HCT116 (cell line): Measurements from ENCODE around the gene MEF2D. TPM values are rescaled to one million over a fixed set of nuclear protein-coding genes. Genes with fewer than 3 reads are reported as not detected.

Experiments used
- ATAC-seq: fragments of 200-7000 bp; cut with Tn5 transposase; 2 replicates; pipeline ENCODE4 v1.9.1; 2020; ENCODE audit warnings: mild to moderate bottlenecking, moderate library complexity
- BruUV-seq: library from RNA; stranded (reverse); fragments of 400-500 nt; replicated peaks from 2 replicates; lab custom pipeline; 2021; lab: Mats Ljungman, UMichigan
- CTCF ChIA-PET: fragments of 300-600 bp; sonication (Branson Sonifier 250); formaldehyde crosslinking; loops from one replicate; lab custom pipeline; 2021; ENCODE audit warnings: antibody characterized with exemption; lab: Charles Lee
- POLR2A ChIA-PET: fragments of 300-600, 350-600 bp; sonication (Branson Sonifier 250); formaldehyde crosslinking; loops from one replicate; lab custom pipeline; 2021; ENCODE audit warnings: antibody characterized with exemption; lab: Charles Lee
- RAD21 ChIA-PET, 2 experiments: fragments of 300-600 bp; sonication (Branson Sonifier 250); formaldehyde crosslinking; loops; one replicate each; lab custom pipeline; 2023; ENCODE audit warnings: low total read pairs in 2 of 2; ENCODE audit not compliant: uncharacterized antibody in 2 of 2, unreplicated experiment in 2 of 2, low non-redundant PET in 1 of 2; lab: Charles Lee
- DNase-seq: peaks from one replicate; pipeline ENCODE4 v3.0.0-alpha.2; 2010; ENCODE audit warnings: low read depth, low spot score
- H2AFZ ChIP-seq: fragments of 200-600 bp; shearing (Covaris generic), sonication (generic); 2 replicates; pipeline ENCODE4 v1.6.1; 2017; ENCODE audit warnings: low read depth, mixed run types, mixed read lengths, antibody characterized with exemption, low read length; ENCODE audit not compliant: poor library complexity, severe bottlenecking
- H3K27ac ChIP-seq: 2 replicates; pipeline ENCODE4 v1.5.1; 2012; ENCODE audit warnings: low read depth, low read length
- H3K27me3 ChIP-seq: fragments of 200-600 bp; sonication (generic); 2 replicates; pipeline ENCODE4 v1.6.1; 2016; ENCODE audit warnings: mixed run types, low read length, mixed read lengths; ENCODE audit not compliant: insufficient read depth
- H3K36me3 ChIP-seq, 2 experiments: fragments of 200-500 bp in 1 of 2; fragments of 200-600 bp in 1 of 2; sonication (Bioruptor generic) in 1 of 2; sonication (generic) in 1 of 2; 2 replicates each; pipeline versions ENCODE4 v1.5.1 to v1.6.1; 2014 to 2016; ENCODE audit warnings: low read length in 2 of 2, inconsistent platforms in 1 of 2, mixed read lengths in 1 of 2, mixed run types in 1 of 2; ENCODE audit not compliant: insufficient read depth in 2 of 2, control insufficient read depth in 1 of 2
- H3K4me1 ChIP-seq, 2 experiments: fragments of 200-600 bp in 1 of 2; sonication (generic) in 1 of 2; 2 replicates each; pipeline versions ENCODE4 v1.5.1 to v1.6.1; 2012 to 2017; ENCODE audit warnings: low read length in 2 of 2, inconsistent platforms in 1 of 2, mild to moderate bottlenecking in 1 of 2, mixed read lengths in 1 of 2, mixed run types in 1 of 2, moderate library complexity in 1 of 2; ENCODE audit not compliant: insufficient read depth in 2 of 2, control insufficient read depth in 1 of 2
- H3K4me2 ChIP-seq: fragments of 200-600 bp; sonication (generic); 2 replicates; pipeline ENCODE4 v1.6.1; 2017; ENCODE audit warnings: mixed run types, low read length, mixed read lengths
- H3K4me3 ChIP-seq, 2 experiments: fragments of 200-600 bp in 1 of 2; sonication (generic) in 1 of 2; replicated peaks in 1 of 2; 2 replicates each; pipeline ENCODE4 v1.5.1; 2011 to 2016; ENCODE audit warnings: low read length in 2 of 2, control low read depth in 1 of 2, low read depth in 1 of 2, mild to moderate bottlenecking in 1 of 2, mixed read lengths in 1 of 2, mixed run types in 1 of 2
- H3K79me2 ChIP-seq: fragments of 200-600 bp; sonication (generic); 2 replicates; pipeline ENCODE4 v1.6.1; 2017; ENCODE audit warnings: mild to moderate bottlenecking, mixed run types, low read length, moderate library complexity, mixed read lengths; ENCODE audit not compliant: insufficient read depth
- H3K9ac ChIP-seq: fragments of 200-600 bp; sonication (generic); 2 replicates; pipeline ENCODE4 v1.6.1; 2016; ENCODE audit warnings: low read length, mixed read lengths
- H3K9me2 ChIP-seq: fragments of 200-600 bp; sonication (generic), shearing (Covaris generic); 2 replicates; pipeline ENCODE4 v1.6.1; 2017; ENCODE audit warnings: mixed run types, mild to moderate bottlenecking, moderate library complexity; ENCODE audit not compliant: insufficient read depth
- H3K9me3 ChIP-seq, 2 experiments: fragments of 200-500 bp in 1 of 2; fragments of 200-600 bp in 1 of 2; sonication (Bioruptor generic) in 1 of 2; sonication (generic) in 1 of 2; 2 replicates each; pipeline ENCODE4 v1.6.1; 2014 to 2017; ENCODE audit warnings: low read length in 2 of 2, mixed read lengths in 2 of 2, inconsistent platforms in 1 of 2, low read depth in 1 of 2, mild to moderate bottlenecking in 1 of 2, mixed run types in 1 of 2, moderate library complexity in 1 of 2; ENCODE audit not compliant: control insufficient read depth in 1 of 2, insufficient read depth in 1 of 2
- H4K20me1 ChIP-seq: fragments of 200-600 bp; sonication (generic), shearing (Covaris generic); 2 replicates; pipeline ENCODE4 v1.6.1; 2017; ENCODE audit warnings: mixed run types, mild to moderate bottlenecking, moderate library complexity; ENCODE audit not compliant: insufficient read depth
- CBX3 ChIP-seq: IDR thresholded peaks from 2 replicates; pipeline ENCODE4 v1.6.1; 2012; ENCODE audit warnings: low read depth
- EGR1 ChIP-seq: IDR thresholded peaks from 2 replicates; pipeline ENCODE4 v1.6.1; 2012; ENCODE audit warnings: low read depth
- ELF1 ChIP-seq: IDR thresholded peaks from 2 replicates; pipeline ENCODE4 v1.6.1; 2012; ENCODE audit warnings: low read depth, borderline replicate concordance
- POLR2A ChIP-seq: IDR thresholded peaks from 2 replicates; pipeline ENCODE4 v1.7.0; 2011; ENCODE audit warnings: borderline replicate concordance; ENCODE audit not compliant: insufficient read depth, insufficient read length; ENCODE audit errors: extremely low read depth
- POLR2AphosphoS5 ChIP-seq: IDR thresholded peaks from 2 replicates; pipeline ENCODE4 v1.6.1; 2011; ENCODE audit warnings: mild to moderate bottlenecking, low read depth, low read length, moderate library complexity
- RAD21 ChIP-seq: IDR thresholded peaks from 2 replicates; pipeline ENCODE4 v1.6.1; 2012; ENCODE audit warnings: low read depth, mild to moderate bottlenecking
- SIN3A ChIP-seq: IDR thresholded peaks from 2 replicates; pipeline ENCODE4 v1.6.1; 2012; ENCODE audit warnings: low read depth
- SP1 ChIP-seq: IDR thresholded peaks from 2 replicates; pipeline ENCODE4 v1.6.1; 2012; ENCODE audit warnings: low read depth
- TCF7L2 ChIP-seq: IDR thresholded peaks from 2 replicates; pipeline ENCODE4 v1.7.0; 2011; ENCODE audit warnings: borderline replicate concordance, inconsistent platforms; ENCODE audit not compliant: insufficient read depth, insufficient read length; ENCODE audit errors: extremely low read depth
- YY1 ChIP-seq: IDR thresholded peaks from 2 replicates; pipeline ENCODE4 v1.6.1; 2011; ENCODE audit warnings: low read length, low read depth, moderate library complexity, mild to moderate bottlenecking; ENCODE audit not compliant: insufficient replicate concordance; ENCODE audit errors: extremely low read depth
- intact Hi-C: fragments of 100-400 bp; cut with micrococcal nuclease; formaldehyde crosslinking; loops from 2 replicates; pipeline ENCODE4 v1.10.0; 2022
- total RNA-seq: library from RNA; stranded (reverse); gene quantifications from one replicate; pipeline ENCODE4 v1.2.1, GENCODE V29; 2021; ENCODE audit not compliant: unreplicated experiment
- TF ChIP-seq, protein P1 (sequence below), 3 experiments: fragments of 200-600 bp in 1 of 3; sonication (generic) in 1 of 3; IDR thresholded peaks in 2 of 3; conservative IDR thresholded peaks in 1 of 3; 2 replicates each; pipeline ENCODE4 v1.5.1; 2012 to 2017; ENCODE audit warnings: low read depth in 2 of 3, low read length in 2 of 3, antibody characterized with exemption in 1 of 3, borderline replicate concordance in 1 of 3, control low read depth in 1 of 3, mild to moderate bottlenecking in 1 of 3, mixed read lengths in 1 of 3, mixed run types in 1 of 3, moderate library complexity in 1 of 3; ENCODE audit not compliant: insufficient read depth in 1 of 3
- TF ChIP-seq, protein P2 (sequence below): IDR thresholded peaks from 2 replicates; pipeline ENCODE4 v1.6.1; 2012; ENCODE audit warnings: low read depth

Gene MEF2D
- total RNA-seq, 1 experiment from 2014 or later = 44.2 TPM

DNA sequence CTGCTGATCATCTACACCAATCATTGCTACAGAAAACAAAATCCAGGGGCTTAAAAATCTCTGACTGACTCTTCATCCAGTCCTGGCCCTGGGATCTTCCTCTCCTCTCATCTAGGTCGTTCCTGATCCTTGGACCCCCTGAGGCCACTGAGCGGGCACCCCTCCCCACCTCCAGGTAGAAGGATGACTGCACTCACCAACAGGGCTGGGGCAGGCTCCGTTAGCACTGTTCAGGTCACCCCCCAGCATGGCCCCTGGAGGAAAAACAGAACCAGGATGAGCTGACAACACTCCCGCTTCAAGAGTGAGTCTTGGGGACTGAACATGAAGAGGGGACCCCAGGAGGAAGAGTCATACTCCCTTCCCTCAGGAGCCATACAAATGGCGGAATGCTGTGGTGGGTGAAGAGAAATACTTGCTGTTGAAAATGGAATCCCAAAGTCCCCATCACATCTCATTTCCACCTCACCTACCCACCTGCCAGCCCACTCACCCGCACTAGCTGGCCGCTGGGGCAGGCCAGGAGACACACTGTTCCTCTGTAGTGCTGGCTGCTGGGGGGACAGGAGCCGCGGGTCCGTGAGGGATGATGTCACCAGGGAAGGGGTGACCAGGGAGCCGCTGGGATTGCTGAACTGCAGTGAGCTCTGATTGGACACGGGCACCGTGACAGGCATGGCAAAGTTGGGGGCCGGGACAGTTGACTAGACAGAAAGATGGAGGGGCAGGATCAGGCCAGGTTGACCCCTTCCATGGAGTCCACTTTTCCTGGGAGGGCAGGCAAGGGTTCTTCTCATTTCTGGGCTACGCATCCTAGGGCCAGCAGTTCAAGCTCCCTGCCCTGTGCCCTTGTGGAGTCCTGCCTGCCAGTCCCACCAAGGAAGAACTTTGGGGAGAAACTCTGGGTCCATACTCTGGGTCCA is 21.2 kb downstream of the MEF2D start:
- BruUV-seq = no TSS peak
- Histone ChIP-seq H4K20me1 (0 out of 2 replicates have a peak, but pooled peaks cover 2% of the 10 kb centered on the region), H3K9me2 (no peaks in the 10 kb centered on the region), H3K79me2 (peaks cover 6% of the 10 kb centered on the region; the same call in 1 of the 2 replicates), H3K4me3 (no peak overlapping the region), H3K27ac (no peak overlapping the region), H3K4me2 (no peak overlapping the region), H2AFZ (no peak overlapping the region), H3K36me3 (peaks cover 45 to 68% of the 10 kb centered on the region in 2 experiments), H3K4me1 (peaks cover 0 to 11% of the 10 kb centered on the region in 2 experiments; a peak in 2 of 4 replicates), H3K9ac (no peak overlapping the region), H3K27me3 (no peaks in the 10 kb centered on the region), H3K9me3 (no peaks in the 10 kb centered on the region)
- DNase-seq = no peak
- TF ChIP-seq CBX3 (no peak), POLR2AphosphoS5 (no peak), YY1 (no peak), TCF7L2 (no peak), EGR1 (no peak), SP1 (no peak), RAD21 (no peak), ELF1 (no peak), POLR2A (no peak), SIN3A (no peak)
- TF ChIP-seq, protein P1, sequence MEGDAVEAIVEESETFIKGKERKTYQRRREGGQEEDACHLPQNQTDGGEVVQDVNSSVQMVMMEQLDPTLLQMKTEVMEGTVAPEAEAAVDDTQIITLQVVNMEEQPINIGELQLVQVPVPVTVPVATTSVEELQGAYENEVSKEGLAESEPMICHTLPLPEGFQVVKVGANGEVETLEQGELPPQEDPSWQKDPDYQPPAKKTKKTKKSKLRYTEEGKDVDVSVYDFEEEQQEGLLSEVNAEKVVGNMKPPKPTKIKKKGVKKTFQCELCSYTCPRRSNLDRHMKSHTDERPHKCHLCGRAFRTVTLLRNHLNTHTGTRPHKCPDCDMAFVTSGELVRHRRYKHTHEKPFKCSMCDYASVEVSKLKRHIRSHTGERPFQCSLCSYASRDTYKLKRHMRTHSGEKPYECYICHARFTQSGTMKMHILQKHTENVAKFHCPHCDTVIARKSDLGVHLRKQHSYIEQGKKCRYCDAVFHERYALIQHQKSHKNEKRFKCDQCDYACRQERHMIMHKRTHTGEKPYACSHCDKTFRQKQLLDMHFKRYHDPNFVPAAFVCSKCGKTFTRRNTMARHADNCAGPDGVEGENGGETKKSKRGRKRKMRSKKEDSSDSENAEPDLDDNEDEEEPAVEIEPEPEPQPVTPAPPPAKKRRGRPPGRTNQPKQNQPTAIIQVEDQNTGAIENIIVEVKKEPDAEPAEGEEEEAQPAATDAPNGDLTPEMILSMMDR (IDR thresholded peaks at IDR 0.05 in 2 of 3, conservative IDR thresholded peaks at IDR 0.05 in 1 of 3; ENCODE audit: borderline replicate concordance in 1 of 3, insufficient read depth in 1 of 3, low read depth in 2 of 3, low read length in 2 of 3) = no peak
- TF ChIP-seq, protein P2, sequence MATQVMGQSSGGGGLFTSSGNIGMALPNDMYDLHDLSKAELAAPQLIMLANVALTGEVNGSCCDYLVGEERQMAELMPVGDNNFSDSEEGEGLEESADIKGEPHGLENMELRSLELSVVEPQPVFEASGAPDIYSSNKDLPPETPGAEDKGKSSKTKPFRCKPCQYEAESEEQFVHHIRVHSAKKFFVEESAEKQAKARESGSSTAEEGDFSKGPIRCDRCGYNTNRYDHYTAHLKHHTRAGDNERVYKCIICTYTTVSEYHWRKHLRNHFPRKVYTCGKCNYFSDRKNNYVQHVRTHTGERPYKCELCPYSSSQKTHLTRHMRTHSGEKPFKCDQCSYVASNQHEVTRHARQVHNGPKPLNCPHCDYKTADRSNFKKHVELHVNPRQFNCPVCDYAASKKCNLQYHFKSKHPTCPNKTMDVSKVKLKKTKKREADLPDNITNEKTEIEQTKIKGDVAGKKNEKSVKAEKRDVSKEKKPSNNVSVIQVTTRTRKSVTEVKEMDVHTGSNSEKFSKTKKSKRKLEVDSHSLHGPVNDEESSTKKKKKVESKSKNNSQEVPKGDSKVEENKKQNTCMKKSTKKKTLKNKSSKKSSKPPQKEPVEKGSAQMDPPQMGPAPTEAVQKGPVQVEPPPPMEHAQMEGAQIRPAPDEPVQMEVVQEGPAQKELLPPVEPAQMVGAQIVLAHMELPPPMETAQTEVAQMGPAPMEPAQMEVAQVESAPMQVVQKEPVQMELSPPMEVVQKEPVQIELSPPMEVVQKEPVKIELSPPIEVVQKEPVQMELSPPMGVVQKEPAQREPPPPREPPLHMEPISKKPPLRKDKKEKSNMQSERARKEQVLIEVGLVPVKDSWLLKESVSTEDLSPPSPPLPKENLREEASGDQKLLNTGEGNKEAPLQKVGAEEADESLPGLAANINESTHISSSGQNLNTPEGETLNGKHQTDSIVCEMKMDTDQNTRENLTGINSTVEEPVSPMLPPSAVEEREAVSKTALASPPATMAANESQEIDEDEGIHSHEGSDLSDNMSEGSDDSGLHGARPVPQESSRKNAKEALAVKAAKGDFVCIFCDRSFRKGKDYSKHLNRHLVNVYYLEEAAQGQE = no peak
- POLR2A ChIA-PET = no interaction called here
- ATAC-seq = no peak
- CTCF ChIA-PET = no interaction called here
- intact Hi-C loops = no loop called here
- RAD21 ChIA-PET = interaction anchor here in 1 of 2 experiments (0.5 kb wide), 1 partner anchor 11 kb away, joined by 4 read pairs; no protein-coding TSS in a partner anchor
